HepG2 (cell line): ENCODE data around the gene SLC12A2. TPM values are rescaled to one million over a fixed set of nuclear protein-coding genes. Genes with fewer than 3 reads are reported as not detected.

ENCODE experiments used
- ATAC-seq: fragments of 200-7000 bp; cut with Tn5 transposase; 3 replicates; pipeline ENCODE4 v1.9.1; 2020; ENCODE audit warnings: mild to moderate bottlenecking, moderate library complexity
- BruUV-seq: library from RNA; stranded (reverse); fragments of 400-500 nt; replicated peaks from 2 replicates; lab custom pipeline; 2021; lab: Mats Ljungman, UMichigan
- CTCF ChIA-PET: fragments of 300-600 bp; formaldehyde crosslinking; extraction: SDS; loops from one replicate; lab custom pipeline; 2021; ENCODE audit warnings: low total read pairs, inconsistent platforms, low intra/inter-chr PET ratio; lab: Yijun Ruan, JAX
- POLR2A ChIA-PET: fragments of 350-600 bp; sonication (Branson Sonifier 250); formaldehyde crosslinking; loops from one replicate; lab custom pipeline; 2020; ENCODE audit warnings: antibody characterized with exemption, inconsistent platforms; lab: Yijun Ruan, JAX
- DNase-seq: peaks from one replicate; pipeline ENCODE4 v3.0.0-alpha.2; 2015; ENCODE audit warnings: low spot score
- FAIRE-seq: peaks from 3 replicates; lab custom pipeline; 2011; peaks lifted over from hg19 to GRCh38; lab: Jason Lieb, UNC
- H2AFZ ChIP-seq: one replicate; pipeline ENCODE4 v1.6.1; 2011; ENCODE audit warnings: low read length, inconsistent platforms
- H3K27ac ChIP-seq: fragments of 300-600 bp; 3 replicates; pipeline ENCODE4 v1.8.0; 2011; ENCODE audit warnings: mixed run types, mild to moderate bottlenecking, mixed read lengths, low read length, inconsistent platforms; ENCODE audit not compliant: insufficient read depth; ENCODE audit errors: extremely low read length
- H3K27me3 ChIP-seq, 2 experiments: fragments of 200-600 bp in 1 of 2; 2 replicates in 1 of 2; 3 replicates in 1 of 2; pipeline versions ENCODE4 v1.6.0 to v1.8.0; 2011; ENCODE audit warnings: low read length in 2 of 2, mild to moderate bottlenecking in 2 of 2, moderate library complexity in 2 of 2, inconsistent platforms in 1 of 2; ENCODE audit not compliant: insufficient read depth in 2 of 2, control insufficient read depth in 1 of 2
- H3K36me3 ChIP-seq, 2 experiments: fragments of 200-600 bp in 1 of 2; replicated peaks in 1 of 2; 2 replicates in 1 of 2; 3 replicates in 1 of 2; pipeline versions ENCODE4 v1.5.1 to v1.8.0; 2011; ENCODE audit warnings: low read length in 2 of 2, inconsistent platforms in 1 of 2; ENCODE audit not compliant: insufficient read depth in 2 of 2, control insufficient read depth in 1 of 2
- H3K4me1 ChIP-seq: 2 replicates; pipeline ENCODE4 v1.5.1; 2012; ENCODE audit warnings: low read length, inconsistent platforms; ENCODE audit not compliant: insufficient read depth
- H3K4me2 ChIP-seq: 2 replicates; pipeline ENCODE4 v1.6.0; 2011; ENCODE audit warnings: low read depth, low read length, inconsistent platforms
- H3K4me3 ChIP-seq, 3 experiments: fragments of 200-600 bp in 1 of 3; sonication (generic), shearing (Covaris generic) in 1 of 3; replicated peaks in 1 of 3; 2 replicates each; pipeline ENCODE4 v1.5.1; 2011 to 2016; ENCODE audit warnings: low read length in 3 of 3, inconsistent platforms in 2 of 3, low read depth in 2 of 3, mild to moderate bottlenecking in 2 of 3, control low read depth in 1 of 3, mixed read lengths in 1 of 3; ENCODE audit not compliant: insufficient read depth in 1 of 3
- H3K79me2 ChIP-seq: one replicate; pipeline ENCODE4 v1.6.1; 2011; ENCODE audit warnings: low read length, inconsistent platforms; ENCODE audit not compliant: insufficient read depth
- H3K9ac ChIP-seq: 2 replicates; pipeline ENCODE4 v1.6.0; 2011; ENCODE audit warnings: mild to moderate bottlenecking, low read depth, low read length, inconsistent platforms; ENCODE audit not compliant: insufficient read depth
- H3K9me3 ChIP-seq: 2 replicates; pipeline ENCODE4 v1.5.1; 2012; ENCODE audit warnings: mild to moderate bottlenecking, low read length
- H4K20me1 ChIP-seq: 2 replicates; pipeline ENCODE4 v1.6.0; 2011; ENCODE audit warnings: inconsistent platforms, mild to moderate bottlenecking, low read length, moderate library complexity; ENCODE audit not compliant: insufficient read depth
- ONECUT2 ChIP-seq: sonication (generic); formaldehyde crosslinking; IDR thresholded peaks from 2 replicates; pipeline ENCODE4 v1.4.0; 2020; ENCODE audit warnings: missing genetic modification reagents
- RELA ChIP-seq: sonication (generic); formaldehyde crosslinking; IDR thresholded peaks from 2 replicates; pipeline ENCODE4 v1.4.0; 2020; ENCODE audit warnings: missing genetic modification reagents
- RFXAP ChIP-seq: sonication (generic); formaldehyde crosslinking; IDR thresholded peaks from 2 replicates; pipeline ENCODE4 v1.4.0; 2020; ENCODE audit warnings: missing genetic modification reagents, borderline replicate concordance
- RXRA ChIP-seq: sonication (generic); formaldehyde crosslinking; IDR thresholded peaks from 2 replicates; pipeline ENCODE4 v1.5.1; 2020; ENCODE audit warnings: missing genetic modification reagents
- TARDBP ChIP-seq: sonication (generic); formaldehyde crosslinking; IDR thresholded peaks from 2 replicates; pipeline ENCODE4 v1.8.0; 2022; ENCODE audit warnings: mild to moderate bottlenecking, missing genetic modification reagents
- TP53 ChIP-seq: sonication (generic); formaldehyde crosslinking; conservative IDR thresholded peaks from 2 replicates; pipeline ENCODE4 v1.4.0; 2020; ENCODE audit warnings: missing genetic modification reagents
- XBP1 ChIP-seq: sonication (generic); formaldehyde crosslinking; IDR thresholded peaks from 2 replicates; pipeline ENCODE4 v1.5.0; 2020; ENCODE audit warnings: missing genetic modification reagents
- ZFP41 ChIP-seq: sonication (generic); formaldehyde crosslinking; IDR thresholded peaks from 2 replicates; pipeline ENCODE4 v1.4.0; 2020; ENCODE audit warnings: mild to moderate bottlenecking, missing genetic modification reagents, borderline replicate concordance
- ZNF468 ChIP-seq: sonication (generic); formaldehyde crosslinking; IDR thresholded peaks from 2 replicates; pipeline ENCODE4 v1.8.0; 2022; ENCODE audit warnings: mild to moderate bottlenecking, moderate library complexity, missing genetic modification reagents
- ZNF720 ChIP-seq: sonication (generic); formaldehyde crosslinking; IDR thresholded peaks from 2 replicates; pipeline ENCODE4 v1.4.0; 2020; ENCODE audit warnings: missing genetic modification reagents
- WGBS: methylation state at CpG from one replicate; pipeline ENCODE4 v1.1.6; 2017; ENCODE audit warnings: low lambda C conversion rate; 5-methylcytosine and 5-hydroxymethylcytosine counted together
- in situ Hi-C: cut with HindIII; loops from 2 replicates; pipeline ENCODE4 v1.10.0; 2017; ENCODE audit warnings: low pct_unique_long_range_greater_than_20kb; ENCODE audit not compliant: extremely low pct_ligation_motif_present
- intact Hi-C: fragments of 100-400 bp; cut with micrococcal nuclease; formaldehyde crosslinking; loops from one replicate; pipeline ENCODE4 v1.10.0; 2022; ENCODE audit not compliant: unreplicated experiment
- polyA plus RNA-seq, 8 experiments: library from polyadenylated mRNA; depleted of rRNA in 3 of 8; stranded (reverse) in 7 of 8; unstranded in 1 of 8; fragments of >200 nt; fragmentation: Illumina TruSeq in 4 of 8; extraction: Trizol in 4 of 8; gene quantifications; 2 replicates each; pipeline versions ENCODE4 v1.2.1 to v1.2.3, GENCODE V29; 2011 to 2016; ENCODE audit warnings: low read depth in 4 of 8, missing spikeins in 1 of 8, mixed read lengths in 1 of 8; ENCODE audit not compliant: insufficient read depth in 1 of 8
- total RNA-seq, 5 experiments: library from RNA; depleted of rRNA; stranded (reverse); fragments of >200 nt; fragmentation: Illumina TruSeq; extraction: Trizol; gene quantifications; 2 replicates each; pipeline ENCODE4 v1.2.3, GENCODE V29; 2016; ENCODE audit warnings: low read depth in 1 of 5
- TF ChIP-seq, protein P1 (sequence below): sonication (generic); formaldehyde crosslinking; IDR thresholded peaks from 2 replicates; pipeline ENCODE4 v1.4.0; 2020; ENCODE audit warnings: missing genetic modification reagents, borderline replicate concordance
- TF ChIP-seq, protein P2 (sequence below): sonication (generic); formaldehyde crosslinking; conservative IDR thresholded peaks from 2 replicates; pipeline ENCODE4 v1.4.0; 2020; ENCODE audit warnings: missing genetic modification reagents
- TF ChIP-seq, protein P3 (sequence below): sonication (generic); formaldehyde crosslinking; IDR thresholded peaks from 2 replicates; pipeline ENCODE4 v1.4.0; 2020; ENCODE audit warnings: missing genetic modification reagents, borderline replicate concordance

The SLC12A2 gene
- total and polyA plus RNA-seq, 2 of the 13 experiments (the other 11 are each of a cell fraction or from before 2014, with no cell fraction given): 4.0 to 9.7 TPM

DNA sequence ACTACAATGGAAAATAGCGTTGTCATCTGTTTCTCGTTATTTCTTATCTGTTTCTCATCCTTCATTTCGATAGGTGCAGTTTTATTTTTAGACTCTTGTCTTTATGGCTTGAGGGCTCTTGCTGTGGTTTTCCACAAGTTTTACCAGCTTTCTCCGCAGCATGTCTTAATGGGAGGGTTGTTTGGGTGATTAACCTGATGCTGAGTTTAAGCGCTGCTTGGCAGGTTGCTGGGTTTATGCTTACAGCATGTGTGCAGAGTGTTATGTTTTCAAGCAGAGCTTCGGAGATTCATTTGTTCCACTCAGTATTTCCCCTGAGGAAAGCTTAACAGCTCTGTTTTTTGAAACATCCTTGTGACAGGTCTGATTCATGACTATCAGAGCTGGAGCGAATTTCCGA lies 154.0 kb downstream of the SLC12A2 start:
- no peak for FAIRE-seq
- no peak overlapping the region for H3K27ac ChIP-seq
- 34% methylated on average over 8 of the region's 8 CpGs for WGBS
- BruUV-seq: no TSS peak
- no peaks in the 10 kb centered on the region for H3K27me3 ChIP-seq
- no peaks in the 10 kb centered on the region for H3K9me3 ChIP-seq
- no peak for ATAC-seq
- POLR2A ChIA-PET: no interaction called here
- no peaks in the 10 kb centered on the region for H4K20me1 ChIP-seq
- H3K4me2 ChIP-seq: no peak overlapping the region
- in situ Hi-C loops: no loop called here
- CTCF ChIA-PET: no interaction called here
- no peaks in the 10 kb centered on the region for H3K4me1 ChIP-seq
- H2AFZ ChIP-seq: no peak overlapping the region
- H3K9ac ChIP-seq: no peak overlapping the region
- no peak overlapping the region for H3K4me3 ChIP-seq
- no peak for TF ChIP-seq RELA
- TF ChIP-seq TP53 (CRISPR knock-in tag): no peak
- no peak for TF ChIP-seq XBP1
- TF ChIP-seq, protein P1, sequence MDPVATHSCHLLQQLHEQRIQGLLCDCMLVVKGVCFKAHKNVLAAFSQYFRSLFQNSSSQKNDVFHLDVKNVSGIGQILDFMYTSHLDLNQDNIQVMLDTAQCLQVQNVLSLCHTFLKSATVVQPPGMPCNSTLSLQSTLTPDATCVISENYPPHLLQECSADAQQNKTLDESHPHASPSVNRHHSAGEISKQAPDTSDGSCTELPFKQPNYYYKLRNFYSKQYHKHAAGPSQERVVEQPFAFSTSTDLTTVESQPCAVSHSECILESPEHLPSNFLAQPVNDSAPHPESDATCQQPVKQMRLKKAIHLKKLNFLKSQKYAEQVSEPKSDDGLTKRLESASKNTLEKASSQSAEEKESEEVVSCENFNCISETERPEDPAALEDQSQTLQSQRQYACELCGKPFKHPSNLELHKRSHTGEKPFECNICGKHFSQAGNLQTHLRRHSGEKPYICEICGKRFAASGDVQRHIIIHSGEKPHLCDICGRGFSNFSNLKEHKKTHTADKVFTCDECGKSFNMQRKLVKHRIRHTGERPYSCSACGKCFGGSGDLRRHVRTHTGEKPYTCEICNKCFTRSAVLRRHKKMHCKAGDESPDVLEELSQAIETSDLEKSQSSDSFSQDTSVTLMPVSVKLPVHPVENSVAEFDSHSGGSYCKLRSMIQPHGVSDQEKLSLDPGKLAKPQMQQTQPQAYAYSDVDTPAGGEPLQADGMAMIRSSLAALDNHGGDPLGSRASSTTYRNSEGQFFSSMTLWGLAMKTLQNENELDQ: no peak
- TF ChIP-seq, protein P2, sequence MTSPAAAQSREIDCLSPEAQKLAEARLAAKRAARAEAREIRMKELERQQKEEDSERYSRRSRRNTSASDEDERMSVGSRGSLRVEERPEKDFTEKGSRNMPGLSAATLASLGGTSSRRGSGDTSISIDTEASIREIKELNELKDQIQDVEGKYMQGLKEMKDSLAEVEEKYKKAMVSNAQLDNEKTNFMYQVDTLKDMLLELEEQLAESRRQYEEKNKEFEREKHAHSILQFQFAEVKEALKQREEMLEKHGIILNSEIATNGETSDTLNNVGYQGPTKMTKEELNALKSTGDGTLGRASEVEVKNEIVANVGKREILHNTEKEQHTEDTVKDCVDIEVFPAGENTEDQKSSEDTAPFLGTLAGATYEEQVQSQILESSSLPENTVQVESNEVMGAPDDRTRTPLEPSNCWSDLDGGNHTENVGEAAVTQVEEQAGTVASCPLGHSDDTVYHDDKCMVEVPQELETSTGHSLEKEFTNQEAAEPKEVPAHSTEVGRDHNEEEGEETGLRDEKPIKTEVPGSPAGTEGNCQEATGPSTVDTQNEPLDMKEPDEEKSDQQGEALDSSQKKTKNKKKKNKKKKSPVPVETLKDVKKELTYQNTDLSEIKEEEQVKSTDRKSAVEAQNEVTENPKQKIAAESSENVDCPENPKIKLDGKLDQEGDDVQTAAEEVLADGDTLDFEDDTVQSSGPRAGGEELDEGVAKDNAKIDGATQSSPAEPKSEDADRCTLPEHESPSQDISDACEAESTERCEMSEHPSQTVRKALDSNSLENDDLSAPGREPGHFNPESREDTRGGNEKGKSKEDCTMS (CRISPR knock-in tag): no peak
- no peak for TF ChIP-seq TARDBP
- no peak for TF ChIP-seq ZNF468 (CRISPR knock-in tag)
- no peak for TF ChIP-seq RFXAP (CRISPR knock-in tag)
- TF ChIP-seq ONECUT2 (CRISPR knock-in tag): no peak
- no peak for TF ChIP-seq RXRA (CRISPR knock-in tag)
- TF ChIP-seq, protein P3, sequence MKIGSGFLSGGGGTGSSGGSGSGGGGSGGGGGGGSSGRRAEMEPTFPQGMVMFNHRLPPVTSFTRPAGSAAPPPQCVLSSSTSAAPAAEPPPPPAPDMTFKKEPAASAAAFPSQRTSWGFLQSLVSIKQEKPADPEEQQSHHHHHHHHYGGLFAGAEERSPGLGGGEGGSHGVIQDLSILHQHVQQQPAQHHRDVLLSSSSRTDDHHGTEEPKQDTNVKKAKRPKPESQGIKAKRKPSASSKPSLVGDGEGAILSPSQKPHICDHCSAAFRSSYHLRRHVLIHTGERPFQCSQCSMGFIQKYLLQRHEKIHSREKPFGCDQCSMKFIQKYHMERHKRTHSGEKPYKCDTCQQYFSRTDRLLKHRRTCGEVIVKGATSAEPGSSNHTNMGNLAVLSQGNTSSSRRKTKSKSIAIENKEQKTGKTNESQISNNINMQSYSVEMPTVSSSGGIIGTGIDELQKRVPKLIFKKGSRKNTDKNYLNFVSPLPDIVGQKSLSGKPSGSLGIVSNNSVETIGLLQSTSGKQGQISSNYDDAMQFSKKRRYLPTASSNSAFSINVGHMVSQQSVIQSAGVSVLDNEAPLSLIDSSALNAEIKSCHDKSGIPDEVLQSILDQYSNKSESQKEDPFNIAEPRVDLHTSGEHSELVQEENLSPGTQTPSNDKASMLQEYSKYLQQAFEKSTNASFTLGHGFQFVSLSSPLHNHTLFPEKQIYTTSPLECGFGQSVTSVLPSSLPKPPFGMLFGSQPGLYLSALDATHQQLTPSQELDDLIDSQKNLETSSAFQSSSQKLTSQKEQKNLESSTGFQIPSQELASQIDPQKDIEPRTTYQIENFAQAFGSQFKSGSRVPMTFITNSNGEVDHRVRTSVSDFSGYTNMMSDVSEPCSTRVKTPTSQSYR (CRISPR knock-in tag): no peak
- TF ChIP-seq ZNF720: no peak
- TF ChIP-seq ZFP41 (CRISPR knock-in tag): no peak
- no peak for DNase-seq
- no peaks in the 10 kb centered on the region for H3K36me3 ChIP-seq
- intact Hi-C loops: no loop called here
- no peaks in the 10 kb centered on the region for H3K79me2 ChIP-seq
